LNCaP clone FGC (cell line): ENCODE measurements around the gene DCAF11.

Source experiments
- DNase-seq: peaks from one replicate; pipeline ENCODE4 v3.0.0-alpha.2; 2011; ENCODE audit warnings: low read depth
- H3K4me3 ChIP-seq: 2 replicates; pipeline ENCODE4 v1.5.1; 2011; ENCODE audit warnings: mild to moderate bottlenecking, low read depth, low read length, control low read depth
- TF ChIP-seq, protein P1 (sequence below): IDR thresholded peaks from 2 replicates; pipeline ENCODE4 v1.5.1; 2012; ENCODE audit warnings: mild to moderate bottlenecking; ENCODE audit not compliant: control insufficient read depth, insufficient read depth; ENCODE audit errors: extremely low read depth

DCAF11 gene

DNA sequence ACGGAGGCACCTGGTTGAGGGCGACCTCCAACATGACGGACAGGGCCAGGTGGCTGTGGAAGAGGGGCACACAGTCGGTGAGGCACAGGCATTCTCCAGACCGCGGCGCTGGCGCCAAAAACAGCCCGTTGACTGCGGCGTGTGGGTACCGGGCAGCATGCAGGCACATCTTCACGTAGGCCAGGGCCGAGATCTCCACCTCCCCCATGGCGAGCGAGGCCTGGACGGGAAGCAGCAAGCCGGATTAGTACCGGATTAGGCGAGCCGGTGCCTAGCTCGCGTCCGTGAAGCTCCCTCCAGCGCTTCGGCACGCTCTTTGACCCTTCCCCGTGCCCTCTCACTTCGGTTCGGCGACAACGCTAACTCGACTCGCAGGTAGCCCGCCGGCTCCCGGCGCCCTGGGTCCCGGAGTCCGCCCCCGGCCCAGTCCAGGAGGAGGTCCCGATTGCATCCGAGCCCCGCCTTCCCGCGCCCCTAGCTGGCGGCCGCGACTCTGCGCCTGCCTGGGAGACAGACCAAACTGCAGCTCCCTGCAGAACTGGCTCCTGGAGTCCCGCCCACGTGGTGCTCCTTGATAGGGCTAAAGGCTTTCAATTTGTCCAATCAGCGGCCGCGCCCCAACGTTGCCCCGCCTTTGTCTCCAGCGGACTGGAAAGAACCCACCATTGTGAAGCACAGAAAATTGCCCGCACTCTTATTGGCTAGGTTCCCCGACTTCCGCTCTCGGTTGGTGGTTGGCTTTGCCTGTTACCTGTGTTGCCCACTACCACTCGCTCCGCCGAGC is 26.7 kb downstream of the DCAF11 start, which contains the start of gene EMC9:
Gene EMC9 (minus strand): TSS at position 495 of the 784 bp plus-strand sequence. CDS start 287 bp downstream, at position 208.
- peak within 1 kb of the TSS; percentile 89 for H3K4me3 ChIP-seq
- DNase-seq = peak; percentile 99
- TF ChIP-seq, protein P1, sequence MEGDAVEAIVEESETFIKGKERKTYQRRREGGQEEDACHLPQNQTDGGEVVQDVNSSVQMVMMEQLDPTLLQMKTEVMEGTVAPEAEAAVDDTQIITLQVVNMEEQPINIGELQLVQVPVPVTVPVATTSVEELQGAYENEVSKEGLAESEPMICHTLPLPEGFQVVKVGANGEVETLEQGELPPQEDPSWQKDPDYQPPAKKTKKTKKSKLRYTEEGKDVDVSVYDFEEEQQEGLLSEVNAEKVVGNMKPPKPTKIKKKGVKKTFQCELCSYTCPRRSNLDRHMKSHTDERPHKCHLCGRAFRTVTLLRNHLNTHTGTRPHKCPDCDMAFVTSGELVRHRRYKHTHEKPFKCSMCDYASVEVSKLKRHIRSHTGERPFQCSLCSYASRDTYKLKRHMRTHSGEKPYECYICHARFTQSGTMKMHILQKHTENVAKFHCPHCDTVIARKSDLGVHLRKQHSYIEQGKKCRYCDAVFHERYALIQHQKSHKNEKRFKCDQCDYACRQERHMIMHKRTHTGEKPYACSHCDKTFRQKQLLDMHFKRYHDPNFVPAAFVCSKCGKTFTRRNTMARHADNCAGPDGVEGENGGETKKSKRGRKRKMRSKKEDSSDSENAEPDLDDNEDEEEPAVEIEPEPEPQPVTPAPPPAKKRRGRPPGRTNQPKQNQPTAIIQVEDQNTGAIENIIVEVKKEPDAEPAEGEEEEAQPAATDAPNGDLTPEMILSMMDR = no peak

GRCh38 chr14:24143511-24143910 is 28.9 kb downstream of the DCAF11 start:
- no peak for DNase-seq
- TF ChIP-seq, protein P1 = no peak
- H3K4me3 ChIP-seq = no peak overlapping the region

GRCh38 chr14:24144451-24144850 is 29.9 kb downstream of the DCAF11 start:
- DNase-seq = no peak
- no peak overlapping the region for H3K4me3 ChIP-seq
- TF ChIP-seq, protein P1 = no peak

- H3K4me3 ChIP-seq = peak overlapping the region; percentile 98
- TF ChIP-seq, protein P1 = no peak
- no peak for DNase-seq
Measured at GRCh38 chr14:24145219-24145618, 30.6 kb downstream of the DCAF11 start.

GRCh38 chr14:24145690-24146452 is 31.3 kb downstream of the DCAF11 start:
- peak overlapping the region; percentile 98 for H3K4me3 ChIP-seq
- TF ChIP-seq, protein P1 = no peak
- DNase-seq = no peak

DNA sequence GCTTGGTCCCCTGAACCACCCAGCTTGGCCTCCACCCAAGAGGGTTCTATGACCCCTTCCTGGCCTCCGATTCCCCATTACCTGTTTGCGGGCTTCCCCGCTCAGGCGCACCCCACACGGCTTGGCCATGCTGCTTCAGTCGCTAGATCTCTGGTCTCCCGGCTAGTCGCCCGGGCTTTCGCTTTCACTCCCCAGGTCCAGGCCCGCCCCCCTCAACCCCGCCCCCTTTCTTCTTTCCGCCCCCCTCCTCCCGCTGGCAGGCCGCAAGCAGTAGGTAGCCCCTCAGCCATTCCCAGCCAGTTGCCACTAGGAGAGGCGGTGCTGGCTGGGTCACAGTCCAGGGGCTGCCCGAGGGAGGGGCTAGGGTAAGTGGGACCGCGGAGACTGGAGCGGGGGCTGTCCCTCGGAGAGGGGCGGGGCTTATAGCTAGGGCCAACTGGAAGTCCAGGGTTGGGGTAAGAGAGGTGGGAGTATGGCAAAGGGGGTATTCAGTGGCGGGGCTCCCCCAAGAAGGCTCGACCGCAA is 31.9 kb downstream of the DCAF11 start, which contains the start of gene PSME2:
Gene PSME2 (minus strand): TSS at position 158 of the 525 bp plus-strand sequence. CDS start 29 bp downstream, at position 129.
- DNase-seq = peak; percentile 88
- H3K4me3 ChIP-seq = peak within 1 kb of the TSS; percentile 98
- TF ChIP-seq, protein P1 = no peak
